Measurements from ENCODE around the gene GRHL1.

GRHL1 gene

DNA sequence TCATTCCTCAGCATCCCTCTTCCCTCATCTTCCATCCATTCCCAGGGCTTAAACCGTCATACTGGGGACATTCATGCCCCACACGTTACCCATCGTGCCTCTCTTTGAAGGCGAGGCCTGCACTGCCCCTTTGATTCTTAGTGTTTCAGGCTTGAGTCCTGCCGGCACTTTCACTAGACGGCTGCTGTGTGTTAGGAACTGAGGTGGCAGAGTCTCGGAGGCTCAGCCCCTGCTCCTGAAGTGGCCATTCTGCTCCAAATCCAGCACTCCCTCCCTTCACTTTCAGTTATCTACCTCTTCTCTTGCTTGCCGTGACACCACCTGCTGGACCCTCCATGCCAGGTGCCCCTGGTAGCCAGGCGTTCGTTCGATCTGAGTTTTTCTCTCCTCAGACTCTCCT, 43.0 kb downstream of the GRHL1 start:
- DNase-seq (ENCODE audit: low spot score) = no peak

DNA sequence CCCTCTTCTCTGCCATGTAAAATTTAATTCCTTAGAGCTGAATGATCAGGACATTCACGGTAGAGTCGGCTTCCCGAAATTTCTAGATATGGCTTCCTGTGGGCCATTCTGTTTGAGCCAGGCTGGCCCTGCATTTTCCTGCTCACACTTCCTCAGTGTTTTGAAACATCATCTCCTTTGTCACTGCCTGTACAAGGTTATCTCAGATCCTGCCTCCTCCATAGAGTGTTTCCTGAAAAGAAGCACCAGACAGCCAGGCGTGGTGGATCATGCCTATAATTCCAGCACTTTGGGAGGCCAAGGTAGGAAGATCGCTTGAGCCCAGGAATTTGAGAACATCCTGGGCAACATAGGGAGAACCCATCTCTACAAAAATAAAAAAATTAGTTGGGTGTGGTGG, 43.6 kb downstream of the GRHL1 start:
- DNase-seq (ENCODE audit: low spot score) = no peak

DNA sequence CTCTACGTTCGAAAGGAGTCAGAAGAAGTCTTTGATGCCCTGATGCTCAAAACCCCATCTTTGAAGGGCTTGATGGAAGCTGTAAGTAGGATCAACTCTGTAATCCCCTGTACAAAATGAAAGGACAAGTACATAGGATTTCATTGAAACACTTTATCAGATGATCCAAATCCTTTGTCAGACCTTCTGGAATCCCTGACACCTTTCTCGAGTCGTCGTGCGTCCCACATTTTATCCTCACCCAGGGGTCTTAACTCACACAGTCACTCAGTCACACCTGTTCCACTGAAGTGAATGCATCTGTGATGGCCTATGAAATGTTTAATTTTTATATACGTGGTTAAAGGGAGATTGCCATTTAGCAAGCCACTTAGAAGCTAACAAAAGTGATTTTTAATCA, 44.8 kb downstream of the GRHL1 start:
- DNase-seq (ENCODE audit: low spot score) = no peak

DNA sequence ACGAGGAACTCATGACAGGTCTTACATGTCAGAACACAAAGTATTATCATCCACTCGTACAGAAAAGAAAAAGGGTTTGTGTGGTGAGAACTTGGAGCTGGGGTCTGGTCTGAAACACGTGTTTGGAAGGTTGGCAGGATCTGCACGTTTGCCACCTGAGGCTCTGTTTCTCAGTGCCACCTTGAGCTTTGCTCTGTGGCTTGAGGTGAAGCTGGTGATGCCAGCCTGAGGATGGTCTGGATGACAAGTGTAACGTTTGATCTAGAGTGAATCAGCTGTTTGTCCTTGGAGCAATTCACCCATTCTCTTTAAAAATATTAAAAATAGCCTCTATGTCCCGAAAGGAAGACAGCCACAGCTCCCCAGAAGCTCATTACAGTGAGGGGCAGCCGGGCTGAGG, 46.4 kb downstream of the GRHL1 start:
- DNase-seq (ENCODE audit: low spot score) = no peak

DNA sequence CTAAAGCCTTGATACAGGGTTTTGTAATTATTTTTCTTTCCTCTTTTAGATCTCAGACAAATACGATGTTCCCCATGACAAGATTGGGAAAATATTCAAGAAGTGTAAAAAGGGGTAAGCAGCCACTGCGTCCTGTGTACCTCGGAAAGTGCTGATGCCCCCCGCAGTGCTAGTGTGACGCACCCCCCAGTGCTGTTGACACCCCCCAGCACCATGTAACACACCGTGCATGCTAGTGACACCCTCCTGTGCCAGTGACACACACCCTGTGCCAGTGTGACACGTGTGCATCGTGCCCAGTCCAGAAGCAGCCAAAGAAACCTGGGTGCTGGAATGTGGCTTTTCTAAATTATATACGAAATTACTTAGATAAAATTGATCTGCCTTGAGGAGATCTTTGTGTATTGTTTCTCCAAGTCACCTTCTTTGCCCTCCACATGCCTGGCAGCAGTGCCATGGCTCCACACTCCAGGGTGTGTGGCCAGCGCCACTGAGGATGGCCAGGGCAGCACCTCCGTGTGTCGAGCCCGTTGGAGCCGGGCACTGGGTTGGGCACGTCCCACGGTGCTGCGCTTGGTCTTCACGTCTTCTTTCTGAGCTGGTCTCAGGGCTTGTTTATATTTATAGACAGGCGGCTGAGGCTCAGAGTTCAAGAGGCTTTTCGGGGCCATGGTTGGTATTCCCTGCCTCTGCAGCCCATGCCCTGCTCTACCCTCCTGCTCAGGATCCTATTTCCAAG, 47.6 kb downstream of the GRHL1 start:
- no peak for DNase-seq (ENCODE audit: low spot score)

DNA sequence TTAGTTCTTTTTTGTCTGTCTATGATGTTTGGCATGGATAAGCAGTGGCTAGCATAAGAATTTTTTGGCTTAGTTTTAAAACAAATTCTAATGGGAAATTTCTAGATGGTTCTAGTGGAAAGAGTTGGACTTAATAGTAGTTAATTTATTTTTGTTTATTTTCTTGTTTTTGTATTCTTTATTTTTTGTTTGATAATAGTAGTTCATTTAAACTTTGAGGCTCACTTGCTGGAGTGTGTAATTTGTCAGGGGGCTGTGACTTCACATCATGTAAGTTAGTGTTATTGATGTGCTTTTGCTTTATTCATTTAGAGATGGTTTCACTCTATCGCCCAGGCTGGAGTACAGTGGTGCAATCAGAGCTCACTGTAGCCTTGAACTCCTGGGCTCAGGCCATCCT, 48.2 kb downstream of the GRHL1 start:
- no peak for DNase-seq (ENCODE audit: low spot score)

DNA sequence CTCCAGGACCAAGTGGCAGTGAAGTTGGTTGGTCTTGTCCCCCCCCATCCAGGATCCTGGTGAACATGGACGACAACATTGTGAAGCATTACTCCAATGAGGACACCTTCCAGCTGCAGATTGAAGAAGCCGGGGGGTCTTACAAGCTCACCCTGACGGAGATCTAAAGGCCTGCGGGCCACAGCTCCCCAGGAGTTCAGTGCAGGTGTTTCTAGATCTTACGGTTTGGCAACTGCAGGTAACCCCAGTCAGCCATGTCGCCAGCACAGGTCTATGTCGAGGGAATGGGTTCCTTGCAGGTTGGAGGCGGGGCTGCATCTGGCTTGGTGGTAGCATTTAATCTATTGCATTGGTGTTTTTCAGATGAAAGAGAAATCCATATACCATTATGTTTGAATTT, 49.0 kb downstream of the GRHL1 start:
- DNase-seq (ENCODE audit: low spot score) = no peak

DNA sequence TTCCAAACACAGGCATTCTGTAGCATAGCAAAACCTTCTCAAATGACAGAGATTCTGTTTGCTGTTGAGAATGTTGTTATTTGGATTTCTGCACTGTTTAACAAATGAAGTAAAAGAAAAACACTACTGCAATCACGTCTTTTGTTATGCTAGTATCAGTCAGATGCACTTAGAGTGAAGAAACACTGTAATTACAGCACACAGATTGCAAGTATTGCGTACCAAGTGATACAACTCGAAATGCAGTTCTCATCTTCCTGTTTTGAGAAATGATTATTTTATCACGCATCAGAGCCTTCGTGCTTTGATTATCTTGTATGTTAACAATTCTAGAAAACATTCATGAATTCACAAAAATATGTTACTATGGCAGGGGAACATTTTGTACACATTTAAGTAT, 50.1 kb downstream of the GRHL1 start:
- no peak for DNase-seq (ENCODE audit: low spot score)

DNA sequence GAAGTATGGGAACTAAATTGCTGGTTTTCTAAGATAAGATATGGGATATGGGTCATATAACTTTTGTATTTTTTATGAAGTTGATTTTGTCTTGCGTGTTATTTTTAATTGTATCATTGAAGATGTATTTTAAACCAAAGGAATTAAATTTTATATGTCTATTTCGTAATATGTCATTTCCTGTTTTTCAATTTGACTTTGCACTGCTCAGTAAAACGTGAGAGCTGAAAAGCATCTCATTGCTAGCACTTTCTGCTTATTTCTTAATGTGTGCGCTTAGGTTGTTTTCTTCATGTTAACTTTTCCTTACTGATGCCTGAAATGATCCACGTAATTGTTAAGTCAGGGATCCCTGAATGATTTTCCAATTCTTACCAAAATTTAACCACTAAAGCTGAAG, 50.6 kb downstream of the GRHL1 start:
- no peak for DNase-seq (ENCODE audit: low spot score)

DNA sequence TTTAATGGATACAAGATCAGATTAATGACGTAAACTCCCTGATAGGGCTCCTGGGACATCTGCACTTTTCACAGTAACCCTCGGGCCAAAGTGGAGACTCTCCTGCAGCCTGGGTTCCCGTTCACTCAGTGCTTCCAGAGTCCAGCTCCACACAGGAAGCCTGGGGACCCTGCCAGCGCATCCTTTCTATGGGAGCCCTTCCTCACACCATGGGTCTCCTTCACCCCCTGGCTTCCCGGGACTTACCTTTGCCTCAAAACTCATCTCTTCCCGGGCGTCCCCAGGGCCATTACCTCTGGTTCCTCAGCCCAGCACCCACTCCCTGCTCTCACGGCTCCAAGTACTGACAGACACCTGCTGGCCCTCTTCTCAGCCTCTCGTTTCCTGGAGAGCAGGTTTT, 51.2 kb downstream of the GRHL1 start:
- DNase-seq (ENCODE audit: low spot score) = no peak

DNA sequence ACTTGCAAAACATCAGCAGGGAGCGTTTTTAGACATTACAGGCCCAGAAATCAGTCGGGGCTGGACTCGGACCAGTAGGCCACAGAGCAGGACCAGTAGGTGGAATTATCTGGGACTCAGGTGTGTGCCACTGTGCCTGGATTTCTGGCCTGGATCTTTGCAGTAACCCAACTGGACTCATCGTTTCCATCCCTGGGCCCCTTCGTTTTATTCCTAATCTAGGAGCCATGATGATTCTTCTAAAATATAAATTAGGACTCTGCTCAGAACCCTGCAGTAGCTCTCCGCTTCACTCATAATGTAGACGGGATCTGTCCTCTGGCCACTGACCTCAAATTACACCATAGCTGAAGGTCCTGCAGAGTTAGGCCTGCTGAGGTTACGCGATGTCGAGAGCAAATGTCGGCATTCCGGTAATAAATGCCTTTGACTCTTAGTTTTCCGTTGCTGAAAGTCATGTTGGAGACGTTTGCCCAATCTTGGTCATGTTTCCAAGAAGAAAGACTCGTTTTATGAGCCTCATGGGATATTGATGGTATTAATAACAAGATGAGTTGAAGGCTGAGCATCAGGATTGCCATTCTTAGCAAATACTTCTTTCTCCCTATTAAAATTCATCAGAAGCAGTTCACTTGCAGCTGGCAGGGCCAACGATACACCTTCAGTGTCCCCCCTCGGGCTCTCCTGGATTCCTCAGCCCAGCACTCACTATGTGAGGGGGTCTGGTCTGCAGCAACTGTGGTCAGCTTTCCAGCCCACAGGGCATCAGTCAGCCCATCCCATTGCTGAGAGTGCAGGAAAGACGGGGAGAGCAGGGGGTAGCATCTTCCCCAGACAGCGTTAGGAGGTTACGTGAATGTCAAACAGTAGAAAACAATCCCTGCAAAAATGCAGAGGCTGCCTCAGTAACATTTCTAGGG, 52.0 kb downstream of the GRHL1 start:
- no peak for DNase-seq (ENCODE audit: low spot score)

DNA sequence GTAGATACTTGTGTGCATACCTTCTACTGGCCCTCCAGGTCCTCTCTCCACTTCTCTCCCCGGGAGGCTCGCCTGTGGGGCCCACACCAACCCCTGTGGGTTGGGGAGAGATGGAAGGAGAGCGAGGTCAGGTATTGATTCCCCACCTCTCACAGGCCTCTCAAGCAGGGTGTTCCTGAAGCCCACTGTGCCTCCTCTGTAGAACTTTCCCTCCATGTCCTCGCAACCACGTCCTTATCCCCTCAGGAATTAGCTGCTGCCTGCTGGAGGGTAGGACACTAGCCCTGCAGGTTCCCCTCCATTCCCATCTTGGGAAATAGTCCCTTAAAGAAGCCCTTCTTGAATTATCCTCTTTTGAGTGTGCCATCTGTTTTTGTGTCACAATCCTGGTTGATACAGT, 52.9 kb downstream of the GRHL1 start:
- DNase-seq (ENCODE audit: low spot score) = no peak

DNA sequence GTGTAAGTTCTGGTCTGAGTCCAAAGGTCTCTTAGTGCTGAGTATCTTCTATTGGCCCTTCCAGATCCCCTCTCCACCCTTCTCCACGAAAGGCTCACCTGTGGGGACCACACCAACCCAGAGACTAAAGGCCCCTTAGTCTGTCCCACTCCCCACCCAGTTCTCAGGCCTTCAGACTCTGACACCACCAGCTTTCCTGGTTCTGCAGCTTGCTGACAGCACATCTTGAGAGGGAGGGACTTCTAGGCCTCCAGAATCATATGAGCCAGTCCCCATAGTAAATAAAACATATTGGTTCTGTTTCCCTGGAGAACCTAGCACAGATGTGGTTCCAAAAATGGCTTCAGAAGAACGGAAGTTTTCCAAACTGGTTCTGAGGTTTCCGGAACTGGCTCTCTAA, 53.3 kb downstream of the GRHL1 start:
- no peak for DNase-seq (ENCODE audit: low spot score)

DNA sequence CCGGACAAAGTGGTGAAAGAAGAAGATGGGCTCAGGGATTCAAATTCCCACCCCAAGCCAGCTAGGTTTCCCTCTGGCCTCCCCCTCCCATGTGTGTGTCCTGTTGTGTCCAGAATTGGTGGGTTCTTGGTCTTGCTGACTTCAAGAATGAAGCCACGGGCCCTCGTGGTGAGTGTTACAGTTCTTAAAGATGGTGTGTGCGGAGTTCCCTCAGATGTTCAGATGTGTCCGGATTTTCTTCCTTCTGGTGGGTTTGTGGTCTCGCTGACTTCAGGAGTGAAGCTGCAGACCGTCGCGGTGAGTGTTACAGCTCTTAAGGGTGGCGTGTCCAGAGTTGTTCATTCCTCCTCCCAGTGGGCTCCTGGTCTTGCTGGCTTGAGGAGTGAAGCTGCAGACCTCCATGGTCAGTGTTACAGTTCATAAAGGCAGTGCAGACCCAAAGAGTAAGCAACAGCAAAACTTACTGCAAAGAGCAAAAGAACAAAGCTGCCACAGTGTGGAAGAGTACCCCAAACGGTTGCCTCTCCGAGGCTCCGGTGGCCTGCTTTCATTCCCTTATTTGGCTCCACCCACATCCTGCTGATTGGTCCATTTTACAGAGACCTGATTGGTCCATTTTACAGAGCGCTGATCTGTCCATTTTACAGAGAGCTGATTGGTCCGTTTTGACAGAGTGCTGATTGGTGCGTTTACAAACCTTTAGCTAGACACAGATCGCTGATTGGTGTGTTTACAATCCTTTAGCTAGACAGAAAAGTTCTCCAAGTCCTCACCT, 54.2 kb downstream of the GRHL1 start:
- no peak for DNase-seq (ENCODE audit: low spot score)

DNA sequence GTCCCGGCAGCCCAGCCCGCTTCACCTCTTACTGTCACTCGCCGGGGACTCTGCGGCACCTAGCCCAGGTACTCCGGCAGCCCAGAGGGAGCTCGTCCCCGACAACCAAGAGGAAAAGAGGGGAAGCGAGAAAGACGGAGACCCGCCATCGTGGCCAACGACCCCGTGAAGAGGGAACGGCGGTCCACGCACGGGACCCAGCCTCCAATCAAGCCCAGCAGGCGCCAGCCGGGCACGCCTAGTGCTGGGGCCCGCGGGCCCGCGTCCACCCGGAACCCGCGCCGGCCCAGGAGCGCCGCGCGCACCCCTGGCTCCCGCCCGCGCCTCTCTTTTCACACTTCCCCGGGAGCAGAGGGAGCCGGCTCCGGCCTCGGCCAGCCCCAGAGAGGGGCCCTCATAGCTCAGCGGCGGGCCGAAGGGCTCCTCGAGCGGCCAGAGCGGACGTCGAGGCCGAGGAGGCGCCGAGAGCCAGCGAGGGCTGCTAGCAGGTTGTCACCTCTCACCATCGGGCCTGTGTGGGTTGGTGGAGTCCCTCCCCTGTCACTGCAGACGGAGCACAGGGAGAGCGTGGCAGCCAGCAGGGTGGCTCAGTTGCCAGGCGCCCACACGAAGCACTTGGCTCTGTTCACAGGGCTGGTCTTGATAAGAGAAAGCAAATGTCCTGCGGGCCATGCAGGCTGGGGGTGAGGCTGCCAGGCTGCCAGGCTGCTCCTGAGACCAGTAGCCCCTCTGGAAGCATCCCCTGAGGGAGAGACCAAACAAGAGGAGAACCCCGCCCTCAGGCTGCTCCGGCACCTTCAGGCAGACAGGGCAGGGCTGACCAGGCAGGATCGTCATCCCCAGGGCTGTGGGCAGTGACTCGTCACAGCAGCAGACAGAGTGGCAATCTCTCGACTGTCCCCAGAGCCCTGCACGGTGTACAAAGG, 55.0 kb downstream of the GRHL1 start:
- DNase-seq (ENCODE audit: low spot score) = no peak

DNA sequence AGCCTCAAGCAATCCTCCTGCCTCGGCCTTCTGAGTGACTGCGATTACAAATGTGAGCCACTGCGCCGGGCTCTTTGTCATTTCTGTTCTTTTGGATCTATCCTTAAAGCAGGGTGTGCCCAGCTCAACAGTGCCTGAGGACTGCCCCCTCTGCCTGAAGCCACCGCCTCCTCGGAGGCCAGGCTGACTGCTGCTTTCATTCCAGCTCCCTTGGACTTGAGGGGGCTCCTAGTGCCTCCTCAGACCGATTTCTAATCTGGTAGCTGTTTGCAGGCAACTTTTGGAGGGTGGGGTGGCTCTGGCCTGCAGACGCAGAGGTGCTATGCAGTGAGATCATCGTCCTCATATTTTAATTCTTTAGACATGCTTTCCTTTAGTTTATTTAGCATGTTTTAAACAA, 55.9 kb downstream of the GRHL1 start:
- DNase-seq (ENCODE audit: low spot score) = no peak

DNA sequence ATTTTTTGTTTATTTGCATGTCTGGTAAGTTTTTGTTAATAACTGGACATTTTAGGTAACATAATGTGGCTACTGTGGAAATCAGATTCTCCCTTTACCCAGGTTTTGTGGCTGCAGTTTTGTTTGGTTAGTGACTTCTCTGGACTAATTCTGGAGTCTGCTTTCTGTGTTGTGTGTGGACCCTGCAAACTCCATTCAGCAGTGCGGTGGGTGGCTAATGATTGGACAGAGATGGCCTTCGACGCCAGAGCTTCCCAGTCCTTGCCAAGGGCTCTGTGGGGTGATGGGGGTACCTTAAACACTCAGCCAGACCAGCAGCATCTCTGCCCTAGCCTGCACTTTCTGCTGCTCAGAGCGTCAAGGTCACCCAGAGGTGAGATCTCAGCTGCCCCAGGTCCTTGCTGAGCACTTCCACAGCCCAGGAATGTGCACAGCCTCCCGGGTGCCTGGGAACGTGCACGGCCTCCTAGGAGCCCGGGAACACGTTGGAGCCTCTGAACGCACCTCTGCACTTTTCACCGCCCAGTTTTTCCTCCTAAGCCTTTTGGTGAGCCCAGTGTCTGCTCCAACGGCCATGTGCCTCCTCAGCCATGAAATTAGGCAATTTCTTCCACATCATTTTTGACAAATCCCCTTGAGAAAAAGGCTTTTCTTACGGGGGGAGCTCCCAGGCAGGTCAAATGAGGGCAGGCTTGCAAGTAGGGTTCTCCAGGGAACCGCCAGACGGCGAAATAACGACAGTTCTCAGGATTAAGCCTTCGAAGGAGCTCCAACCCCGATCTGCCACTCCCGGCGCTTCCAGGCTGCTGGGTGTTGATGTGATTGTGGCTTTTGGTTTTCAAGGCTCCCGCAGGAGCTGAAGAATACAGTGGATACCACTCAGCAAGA, 56.7 kb downstream of the GRHL1 start:
- no peak for DNase-seq (ENCODE audit: low spot score)

DNA sequence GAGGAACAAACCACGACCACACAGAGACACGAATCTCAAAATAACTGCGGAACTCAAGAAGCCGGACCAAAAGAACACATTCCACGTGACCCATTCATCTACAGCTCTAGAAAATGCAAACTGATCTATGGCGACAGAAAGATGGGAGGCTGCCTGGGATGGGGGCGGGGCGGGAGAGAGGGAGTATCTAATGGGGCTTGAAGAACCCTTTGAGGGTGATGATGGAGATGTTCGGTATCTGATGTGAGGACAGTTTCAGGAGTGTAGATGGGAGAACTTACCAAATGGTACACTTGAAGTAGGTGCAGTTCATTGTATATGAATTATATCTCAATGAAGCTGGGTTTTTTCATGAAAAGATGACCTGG, 57.3 kb downstream of the GRHL1 start:
- DNase-seq (ENCODE audit: low spot score) = no peak

DNA sequence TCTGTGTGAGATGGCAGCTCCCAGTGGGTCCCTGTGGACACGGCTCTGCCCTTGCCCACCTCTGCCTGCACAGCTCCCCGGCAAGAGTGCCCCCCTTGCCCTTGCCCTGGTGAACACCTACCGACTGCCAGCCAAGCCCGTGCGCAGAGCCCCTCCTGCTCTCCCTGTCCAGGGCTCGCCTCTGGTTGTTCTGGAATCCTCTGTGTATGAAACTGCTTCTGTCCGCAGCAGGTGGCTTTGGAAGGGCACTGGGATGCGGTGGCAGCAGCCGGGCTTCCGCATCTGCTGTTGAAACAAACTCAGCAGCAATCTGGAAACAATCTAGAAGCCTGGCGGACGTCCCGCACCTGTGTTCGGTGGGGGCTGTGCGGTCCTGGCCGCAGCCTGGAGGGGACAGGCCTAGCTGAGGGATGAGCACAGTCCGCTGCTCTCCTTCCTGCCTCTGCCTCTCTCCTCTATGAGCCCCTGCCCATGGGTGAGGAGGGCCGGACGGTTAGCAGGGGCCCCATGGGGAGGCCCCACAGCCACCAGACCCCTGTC, 57.8 kb downstream of the GRHL1 start:
- DNase-seq (ENCODE audit: low spot score) = no peak

All from germinal center (tissue), 1 donor.